Muscle layer of duodenum (tissue), 2 donors: ENCODE results near the gene CEP120.
"Not testable (repeated sequence)": the region's sequence is repeated elsewhere in the genome, so short reads cannot be mapped to it uniquely, and the experiment has no call there.

Experiments used
- H3K27ac ChIP-seq: one replicate; pipeline ENCODE4 v1.7.0; 2013; ENCODE audit warnings: mild to moderate bottlenecking, low read length
- H3K27me3 ChIP-seq: one replicate; pipeline ENCODE4 v1.7.0; 2013; ENCODE audit warnings: low read depth, mild to moderate bottlenecking, control low read depth, low read length
- H3K36me3 ChIP-seq, 2 donors: one replicate each; pipeline ENCODE4 v1.7.0; 2013; ENCODE audit warnings: low read length in 2 of 2, control low read depth in 1 of 2, mild to moderate bottlenecking in 1 of 2; ENCODE audit not compliant: insufficient read depth in 2 of 2, control insufficient read depth in 1 of 2
- H3K4me1 ChIP-seq, 2 donors: one replicate each; pipeline ENCODE4 v1.7.0; 2013; ENCODE audit warnings: low read length in 2 of 2, mild to moderate bottlenecking in 2 of 2, control low read depth in 1 of 2, moderate library complexity in 1 of 2; ENCODE audit not compliant: insufficient read depth in 2 of 2, control insufficient read depth in 1 of 2
- H3K4me3 ChIP-seq, 2 donors: one replicate each; pipeline ENCODE4 v1.7.0; 2013; ENCODE audit warnings: low read length in 2 of 2, low read depth in 1 of 2, mild to moderate bottlenecking in 1 of 2
- H3K9me3 ChIP-seq, 2 donors: one replicate each; pipeline ENCODE4 v1.7.0; 2013; ENCODE audit warnings: low read length in 2 of 2, control low read depth in 1 of 2, mild to moderate bottlenecking in 1 of 2; ENCODE audit not compliant: control insufficient read depth in 1 of 2
- donor health status: healthy.

Gene CEP120

DNA sequence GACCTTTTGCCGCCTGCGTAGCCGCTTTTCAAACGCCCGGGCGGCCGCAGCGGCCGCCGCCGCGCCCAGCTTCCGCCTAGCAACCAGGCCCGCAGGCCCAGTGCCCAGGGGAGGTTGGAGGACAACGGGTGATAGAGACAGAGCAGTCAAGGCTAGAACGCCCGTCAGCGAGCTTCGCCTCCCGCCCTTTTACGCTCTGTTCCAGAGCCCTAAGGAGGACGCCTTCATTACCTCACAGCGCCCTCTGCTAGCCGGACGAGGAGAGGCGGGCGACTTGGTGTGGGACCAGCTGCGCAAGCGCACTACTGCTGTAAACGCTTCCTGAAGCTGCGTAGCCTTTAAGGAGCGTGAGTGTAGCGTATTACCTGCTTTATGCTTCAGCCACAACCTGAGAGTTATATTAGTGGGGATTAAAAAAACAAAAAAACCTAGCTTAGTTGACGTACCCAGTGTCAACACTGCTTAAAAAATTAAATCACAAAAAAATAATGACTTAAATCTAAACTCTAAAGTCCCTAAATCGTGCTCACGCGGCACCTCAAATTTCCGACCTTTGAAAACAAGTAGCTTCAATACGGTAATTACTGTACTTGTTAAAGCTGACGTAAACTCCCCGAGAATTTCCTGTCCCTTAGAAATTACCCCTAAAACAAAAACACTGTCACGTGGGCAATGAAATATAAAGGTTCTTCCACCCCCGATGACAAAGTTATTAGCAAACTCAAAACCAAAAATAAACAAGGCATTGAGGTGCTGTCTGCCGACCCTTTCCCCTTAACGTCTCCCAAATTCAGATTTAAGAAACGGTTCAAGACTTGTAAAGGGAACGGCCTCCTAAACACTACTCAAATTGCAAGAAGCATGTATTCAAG is at the start of gene CEP120:
TSS of gene CEP120 (minus strand) at position 126 of the 872 bp plus-strand sequence. CDS start 405 bp downstream, outside the sequence.
- Histone ChIP-seq H3K4me3 (peak within 1 kb of the TSS; percentile 91 to 97), H3K27ac (peak within 1 kb of the TSS; percentile 95), H3K36me3 (peaks cover 0 to 4% of the 10 kb centered on the region in 2 donors), H3K9me3 (no peaks in the 10 kb centered on the region), H3K4me1 (peaks cover 5 to 16% of the 10 kb centered on the region in 2 donors), H3K27me3 (no peaks in the 10 kb centered on the region)

GRCh38 chr5:123472150-123472924 is 49.1 kb upstream of the CEP120 start:
- Histone ChIP-seq H3K4me3 (no peak overlapping the region), H3K9me3 (no peaks in the 10 kb centered on the region), H3K36me3 (no peaks in the 10 kb centered on the region), H3K27ac (no peak overlapping the region), H3K27me3 (no peaks in the 10 kb centered on the region), H3K4me1 (no peaks in the 10 kb centered on the region)

- Histone ChIP-seq H3K9me3 (no peaks in the 10 kb centered on the region), H3K4me1 (no peaks in the 10 kb centered on the region), H3K4me3 (no peak overlapping the region), H3K27me3 (no peaks in the 10 kb centered on the region), H3K27ac (no peak overlapping the region), H3K36me3 (no peaks in the 10 kb centered on the region)
These were observed 48.2 kb upstream of the CEP120 start for GRCh38 chr5:123471385-123471784.

- not testable (repeated sequence) for H3K4me3 ChIP-seq
These were observed 43.6 kb upstream of the CEP120 start for GRCh38 chr5:123466839-123467238.

GRCh38 chr5:123460296-123460729 is 37.1 kb upstream of the CEP120 start:
- H3K36me3 ChIP-seq, result no peaks in the 10 kb centered on the region
- H3K4me3 ChIP-seq, result no peak overlapping the region
- H3K27ac ChIP-seq, result peak overlapping the region; percentile 57
- no peaks in the 10 kb centered on the region for H3K4me1 ChIP-seq
- H3K9me3 ChIP-seq, result no peaks in the 10 kb centered on the region
- no peaks in the 10 kb centered on the region for H3K27me3 ChIP-seq

More at GRCh38 chr5:123466839-123467238, 43.6 kb upstream of the CEP120 start:
- not testable (repeated sequence) for H3K4me1 ChIP-seq, H3K27ac ChIP-seq, H3K27me3 ChIP-seq, H3K9me3 ChIP-seq, H3K36me3 ChIP-seq

DNA sequence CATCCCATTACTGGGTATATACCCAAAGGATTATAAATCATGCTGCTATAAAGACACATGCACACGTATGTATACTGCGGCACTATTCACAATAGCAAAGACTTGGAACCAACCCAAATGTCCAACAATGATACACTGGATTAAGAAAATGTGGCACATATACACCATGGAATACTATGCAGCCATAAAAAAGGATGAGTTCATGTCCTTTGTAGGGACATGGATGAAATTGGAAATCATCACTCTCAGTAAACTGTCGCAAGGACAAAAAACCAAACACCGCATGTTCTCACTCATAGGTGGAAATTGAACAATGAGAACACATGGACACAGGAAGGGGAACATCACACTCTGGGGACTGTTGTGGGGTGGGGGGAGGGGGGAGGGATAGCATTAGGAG is 35.8 kb upstream of the CEP120 start:
- not testable (repeated sequence) for H3K36me3 ChIP-seq, H3K27ac ChIP-seq, H3K4me1 ChIP-seq, H3K4me3 ChIP-seq, H3K27me3 ChIP-seq, H3K9me3 ChIP-seq

DNA sequence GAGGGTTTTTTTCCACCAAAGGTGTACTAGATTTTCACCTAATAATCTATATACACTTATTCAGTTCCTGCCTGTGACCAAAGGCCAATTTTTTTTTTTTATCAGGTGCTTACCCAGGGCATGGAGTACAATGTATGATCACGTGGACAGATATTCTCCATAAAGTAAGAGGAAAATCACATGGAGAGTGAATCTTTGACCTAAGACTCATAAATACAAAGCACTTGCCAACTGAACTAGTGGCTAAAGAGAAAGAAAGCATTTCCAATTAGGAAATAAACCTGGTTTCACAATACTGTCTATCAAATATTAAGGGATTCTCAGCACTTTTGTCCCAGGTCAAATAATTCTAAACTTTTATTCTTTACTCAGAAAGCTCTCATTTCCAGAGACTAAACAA is 33.0 kb upstream of the CEP120 start:
- no peaks in the 10 kb centered on the region for H3K36me3 ChIP-seq
- no peak overlapping the region for H3K4me3 ChIP-seq
- no peaks in the 10 kb centered on the region for H3K27me3 ChIP-seq
- H3K27ac ChIP-seq, result no peak overlapping the region
- H3K9me3 ChIP-seq, result no peaks in the 10 kb centered on the region
- no peaks in the 10 kb centered on the region for H3K4me1 ChIP-seq

DNA sequence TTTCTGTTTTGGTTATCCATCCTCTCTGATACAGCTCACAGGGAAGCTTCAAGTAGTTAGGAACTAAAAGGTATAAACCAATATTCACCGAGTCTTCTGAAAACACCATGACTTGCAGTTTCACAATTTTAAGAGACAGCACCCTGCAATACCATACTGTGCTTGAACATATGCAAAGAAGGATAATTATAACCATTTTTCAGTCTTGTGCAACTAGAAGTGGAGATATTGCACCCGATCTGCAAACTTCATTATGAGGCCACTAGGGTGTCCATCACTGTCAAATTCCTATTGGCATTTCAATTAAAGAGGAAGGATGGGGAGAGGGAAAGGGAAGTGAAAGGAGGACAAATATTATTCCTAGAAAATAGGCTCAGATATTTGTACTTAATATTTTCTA is 32.4 kb upstream of the CEP120 start:
- Histone ChIP-seq H3K27me3 (no peaks in the 10 kb centered on the region), H3K4me1 (no peaks in the 10 kb centered on the region), H3K4me3 (no peak overlapping the region), H3K27ac (no peak overlapping the region), H3K9me3 (no peaks in the 10 kb centered on the region), H3K36me3 (no peaks in the 10 kb centered on the region)

DNA sequence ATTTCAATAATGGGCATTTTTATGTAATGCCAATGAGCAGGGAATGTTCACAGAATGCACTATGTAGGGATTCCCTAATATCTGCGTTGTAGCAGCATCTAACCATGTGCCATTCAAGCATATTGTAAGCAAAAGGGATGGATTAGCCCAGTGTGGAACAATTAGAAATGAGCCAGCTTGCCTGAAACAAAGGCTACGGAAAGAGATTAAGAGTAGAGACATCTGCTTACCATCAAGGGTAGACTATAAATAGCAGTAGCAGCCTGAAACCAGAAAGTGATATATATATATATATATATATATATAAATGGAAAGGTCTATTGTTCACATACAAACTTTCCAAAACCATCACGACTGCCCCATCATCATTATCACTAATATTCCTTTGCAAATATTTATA is 31.9 kb upstream of the CEP120 start:
- no peaks in the 10 kb centered on the region for H3K36me3 ChIP-seq
- H3K27ac ChIP-seq, result no peak overlapping the region

DNA sequence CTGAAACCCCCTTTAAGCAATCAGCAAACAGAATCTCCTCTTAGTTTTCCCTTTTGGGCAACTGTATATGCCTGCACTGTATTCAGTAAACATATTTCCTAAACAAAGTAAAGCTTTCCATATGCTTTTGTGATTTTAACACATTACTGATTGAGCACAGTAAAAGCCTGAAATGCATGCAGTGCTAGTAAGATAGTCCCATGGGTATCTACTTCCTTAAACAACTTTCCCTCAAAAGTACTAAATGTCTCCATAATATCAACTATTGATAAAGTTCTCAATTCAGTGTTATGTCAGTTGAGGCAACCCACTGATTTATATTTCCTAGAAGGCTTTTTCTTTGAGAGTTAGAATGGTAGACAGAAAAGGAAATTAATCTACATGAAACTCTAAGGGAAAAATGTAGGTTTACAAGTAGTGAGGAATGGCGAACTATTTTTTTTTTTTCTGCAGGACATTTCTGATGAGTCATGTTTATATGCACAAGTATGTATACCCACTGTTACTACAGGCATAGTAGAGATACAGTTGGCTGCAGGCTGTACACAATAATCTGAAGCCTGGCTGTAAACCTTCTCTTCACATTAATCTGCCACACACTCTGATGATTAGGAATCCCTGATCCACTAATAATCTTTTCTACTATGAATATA is 31.2 kb upstream of the CEP120 start:
- no peaks in the 10 kb centered on the region for H3K36me3 ChIP-seq
- no peak overlapping the region for H3K27ac ChIP-seq
- H3K4me1 ChIP-seq, result no peaks in the 10 kb centered on the region
- H3K4me3 ChIP-seq, result no peak overlapping the region
- H3K9me3 ChIP-seq, result no peaks in the 10 kb centered on the region
- H3K27me3 ChIP-seq, result no peaks in the 10 kb centered on the region

More for the DNA sequence above, 31.9 kb upstream of the CEP120 start:
- H3K9me3 ChIP-seq, result no peaks in the 10 kb centered on the region
- no peaks in the 10 kb centered on the region for H3K4me1 ChIP-seq
- no peak overlapping the region for H3K4me3 ChIP-seq
- H3K27me3 ChIP-seq, result no peaks in the 10 kb centered on the region

DNA sequence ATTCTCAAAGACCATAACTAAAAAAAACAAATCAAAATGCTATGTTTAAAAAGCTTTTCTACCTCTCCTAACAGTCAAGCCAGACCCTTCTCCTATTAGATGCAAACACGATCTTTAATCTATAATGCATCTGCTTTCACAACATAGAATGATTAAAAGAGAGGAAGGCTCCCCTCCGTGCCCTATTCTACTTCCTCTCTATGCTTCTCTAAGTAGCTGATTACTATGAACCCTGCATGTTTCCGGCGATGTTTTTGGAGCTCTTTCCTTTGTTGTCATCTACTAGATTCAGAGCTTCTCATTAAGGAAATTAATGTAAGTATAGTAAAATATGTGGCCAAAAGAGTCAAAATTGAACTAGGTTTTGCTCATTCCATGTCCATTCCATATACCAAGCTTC is 29.2 kb upstream of the CEP120 start:
- Histone ChIP-seq H3K4me3 (no peak overlapping the region), H3K36me3 (no peaks in the 10 kb centered on the region)

More for the DNA sequence above, 29.2 kb upstream of the CEP120 start:
- Histone ChIP-seq H3K9me3 (no peaks in the 10 kb centered on the region), H3K27ac (no peak overlapping the region), H3K27me3 (no peaks in the 10 kb centered on the region), H3K4me1 (no peaks in the 10 kb centered on the region)
